CD4-positive, alpha-beta T cell treated with Interleukin-6 at 100 ng/mL for 8 hours (primary cell): Measurements from ENCODE around the gene TCAP.

ENCODE experiments used
- DNase-seq: peaks from one replicate; pipeline ENCODE4 v3.0.0-alpha.2; 2020; ENCODE audit warnings: mixed read lengths, low spot score

Gene TCAP, protein sequence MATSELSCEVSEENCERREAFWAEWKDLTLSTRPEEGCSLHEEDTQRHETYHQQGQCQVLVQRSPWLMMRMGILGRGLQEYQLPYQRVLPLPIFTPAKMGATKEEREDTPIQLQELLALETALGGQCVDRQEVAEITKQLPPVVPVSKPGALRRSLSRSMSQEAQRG

DNA sequence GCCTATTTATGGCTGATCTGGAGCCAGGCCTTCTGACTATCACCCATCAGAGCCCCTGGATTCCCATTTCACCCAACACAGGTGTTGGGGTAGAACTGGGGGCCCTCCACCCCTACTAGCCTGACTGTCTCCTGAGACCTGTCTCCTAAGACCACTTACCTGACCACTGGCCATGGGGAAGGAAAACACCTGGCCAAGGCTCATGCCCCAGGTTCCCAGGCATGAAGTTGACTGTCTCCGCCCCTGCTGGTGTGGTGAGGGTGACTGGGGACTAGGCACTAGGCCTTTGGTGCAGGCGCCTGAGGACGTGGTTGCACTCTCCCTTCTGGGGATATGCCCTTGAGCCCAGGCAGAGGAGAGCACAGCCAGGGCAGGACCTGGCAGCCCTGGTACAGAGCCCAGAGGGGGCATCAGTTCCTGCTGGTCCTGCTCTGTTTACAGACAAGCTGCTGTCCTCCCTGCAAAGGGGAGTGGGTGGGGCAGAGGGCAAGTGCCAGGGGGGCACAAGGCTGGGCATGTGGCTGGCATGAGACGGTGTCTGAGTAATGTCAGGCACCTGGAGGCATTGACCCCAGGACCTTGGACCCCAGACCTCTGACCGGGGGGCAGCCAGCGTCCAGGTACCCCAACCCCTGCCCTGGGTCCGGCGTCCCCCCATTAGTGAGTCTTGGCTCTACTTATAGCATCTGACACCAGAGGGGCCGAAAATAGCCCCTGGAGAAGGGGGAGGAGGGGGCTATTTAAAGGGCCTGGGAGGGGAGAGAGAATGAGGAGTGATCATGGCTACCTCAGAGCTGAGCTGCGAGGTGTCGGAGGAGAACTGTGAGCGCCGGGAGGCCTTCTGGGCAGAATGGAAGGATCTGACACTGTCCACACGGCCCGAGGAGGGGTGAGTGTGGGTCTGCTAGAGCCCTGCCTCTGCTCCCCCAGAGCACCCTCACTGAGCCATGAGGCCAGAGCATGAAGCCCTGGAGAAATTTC is at the start of gene TCAP:
TSS of gene TCAP (plus strand) at position 769 of the 981 bp plus-strand sequence. CDS start at position 780, 11 bp downstream.
- DNase-seq = no peak

DNA sequence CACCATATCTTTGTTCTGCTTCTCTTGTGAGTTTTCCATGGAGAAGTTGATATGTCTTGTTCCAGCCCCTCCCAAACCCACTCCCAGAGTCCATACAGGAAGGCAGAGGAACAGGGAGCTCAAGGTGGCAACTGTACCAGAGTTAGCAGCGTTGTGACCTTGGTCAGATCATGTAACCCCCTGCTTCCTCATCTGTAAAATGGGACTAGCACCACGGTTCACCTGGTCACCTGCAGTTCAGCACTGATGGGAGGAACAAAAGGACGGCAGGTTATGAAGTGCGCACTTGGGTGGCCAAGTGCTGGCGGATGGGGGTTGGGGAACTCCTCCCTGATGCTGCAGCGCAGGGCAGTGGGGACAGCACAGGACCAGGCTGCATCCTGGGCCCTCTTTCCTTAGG is 49.7 kb upstream of the TCAP start:
- DNase-seq = no peak

DNA sequence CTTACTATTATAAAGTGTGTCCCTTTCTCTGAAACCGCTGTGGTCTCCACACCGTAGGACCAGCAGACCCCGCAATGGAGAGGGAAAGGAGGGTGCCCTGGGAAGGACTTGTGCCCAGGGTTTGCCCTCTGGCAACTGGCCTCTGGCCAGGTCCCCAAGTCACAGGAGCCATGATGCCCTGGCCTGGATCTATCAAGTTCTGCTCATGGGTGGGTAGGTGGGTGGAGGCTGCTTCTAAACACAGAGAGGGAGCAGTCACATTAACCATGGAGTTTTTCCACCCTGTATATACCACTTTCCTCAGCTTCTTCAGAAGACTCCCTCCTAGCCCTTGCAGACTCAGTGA is 48.1 kb upstream of the TCAP start:
- no peak for DNase-seq

DNA sequence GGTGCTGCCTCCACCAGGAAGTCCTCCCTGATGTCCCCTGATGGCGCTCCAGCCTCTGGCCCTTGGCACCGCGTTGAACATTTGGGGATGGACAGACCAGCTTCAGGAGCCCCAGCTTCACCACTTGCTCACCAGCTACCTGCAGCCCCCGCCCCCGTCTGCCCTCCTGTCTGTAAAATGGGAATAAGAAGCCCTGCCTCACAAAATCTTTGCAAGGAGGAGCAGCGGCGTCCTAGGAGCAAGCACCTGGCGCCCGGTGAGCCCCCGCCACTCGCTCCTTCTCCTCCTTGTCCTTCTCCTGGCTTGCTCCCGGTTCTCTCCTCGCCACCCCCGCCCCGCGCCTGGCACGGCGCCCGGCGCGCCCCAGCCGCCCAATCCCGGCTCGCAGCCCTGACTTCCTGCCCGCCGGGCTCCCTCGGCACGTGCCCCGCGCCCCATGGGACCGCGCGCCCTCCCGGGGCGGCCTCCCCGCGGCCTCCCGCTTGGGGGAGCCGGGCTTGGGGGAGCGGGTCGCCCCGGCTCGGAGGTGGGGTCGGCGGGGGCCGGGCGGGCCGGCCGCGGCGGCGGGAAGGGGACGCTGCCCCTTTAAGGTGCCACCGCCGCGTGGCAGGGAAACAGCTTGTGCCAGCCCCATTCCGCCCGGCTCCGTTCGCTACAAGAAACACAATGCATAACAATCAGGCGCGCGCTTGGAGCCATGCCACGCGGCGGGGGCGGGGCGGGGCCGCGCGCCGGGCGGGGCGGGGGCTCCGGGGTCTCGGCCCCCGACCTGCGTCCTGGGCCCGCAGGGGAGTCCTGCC is 47.5 kb upstream of the TCAP start:
- DNase-seq = peak; percentile 45

DNA sequence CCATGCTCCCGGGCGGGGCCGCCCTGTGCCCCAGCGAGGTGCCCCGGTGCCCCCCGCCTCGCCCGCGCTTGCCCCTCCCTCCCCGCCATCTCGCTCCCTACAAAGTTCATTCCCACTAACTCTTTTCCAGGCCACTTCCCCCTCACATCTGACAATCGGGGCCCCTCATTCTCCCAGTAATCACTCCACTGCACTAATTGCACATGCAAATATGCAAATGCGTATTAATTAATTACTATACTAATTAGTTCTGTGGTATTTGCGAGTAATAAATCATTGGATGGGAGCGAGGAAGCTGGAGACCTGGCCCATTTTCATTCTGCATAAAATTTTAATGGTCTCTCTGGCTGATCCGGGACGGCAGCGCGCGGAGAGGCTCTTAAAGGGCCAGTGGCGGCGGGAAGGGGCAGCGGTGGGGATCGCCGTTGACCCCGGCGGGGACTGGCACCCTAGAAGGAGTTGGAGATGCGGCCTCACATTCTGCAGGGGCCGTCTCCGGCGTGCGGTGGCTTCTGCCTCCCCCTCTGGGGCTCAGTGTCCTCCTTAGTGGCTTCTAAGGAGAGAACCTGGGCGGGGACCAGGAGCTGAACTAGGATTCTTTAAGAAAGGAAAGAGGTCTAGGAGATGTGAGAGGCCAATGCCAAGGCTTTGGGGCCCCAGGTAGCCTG is 46.8 kb upstream of the TCAP start:
- DNase-seq = no peak

DNA sequence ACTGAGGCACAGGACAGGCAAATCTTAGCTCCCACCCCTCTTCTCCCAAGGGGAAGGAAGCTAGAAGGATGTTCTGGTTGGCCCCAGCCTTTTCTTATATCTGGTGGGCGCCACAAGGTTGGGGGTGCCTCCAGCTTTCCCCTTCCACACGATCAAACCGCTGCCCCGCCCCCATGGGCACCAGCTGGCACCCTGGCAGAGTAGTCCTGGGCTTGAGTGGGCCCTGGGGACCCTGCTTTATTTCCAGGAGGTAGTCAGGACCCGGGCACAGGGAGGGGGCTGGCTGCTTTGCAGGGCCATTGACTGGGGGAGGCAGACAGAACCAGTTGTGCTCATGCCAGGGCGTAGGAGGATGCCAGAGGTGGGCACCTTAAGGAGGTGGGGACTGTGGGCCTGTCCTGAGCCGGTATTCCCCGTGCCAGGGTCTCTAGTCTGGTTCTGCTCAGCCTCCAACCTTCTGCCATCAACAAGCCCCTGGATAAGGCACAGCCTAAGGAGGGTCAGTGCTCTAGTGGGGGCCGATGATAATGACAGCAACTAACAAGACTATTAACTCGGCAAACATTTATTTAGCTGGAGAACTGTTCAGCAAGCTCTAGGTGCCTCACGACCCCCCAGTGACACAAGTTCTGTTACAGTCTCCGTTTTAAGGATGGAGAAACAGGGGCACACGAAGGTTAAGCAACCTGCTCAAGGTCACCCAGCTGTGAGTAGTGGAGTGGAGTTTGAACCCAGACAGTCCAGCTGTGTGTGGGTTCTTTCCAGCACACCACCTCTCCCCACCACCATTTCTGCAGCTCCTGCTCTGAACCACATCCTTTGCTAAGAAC is 46.0 kb upstream of the TCAP start:
- DNase-seq = no peak

DNA sequence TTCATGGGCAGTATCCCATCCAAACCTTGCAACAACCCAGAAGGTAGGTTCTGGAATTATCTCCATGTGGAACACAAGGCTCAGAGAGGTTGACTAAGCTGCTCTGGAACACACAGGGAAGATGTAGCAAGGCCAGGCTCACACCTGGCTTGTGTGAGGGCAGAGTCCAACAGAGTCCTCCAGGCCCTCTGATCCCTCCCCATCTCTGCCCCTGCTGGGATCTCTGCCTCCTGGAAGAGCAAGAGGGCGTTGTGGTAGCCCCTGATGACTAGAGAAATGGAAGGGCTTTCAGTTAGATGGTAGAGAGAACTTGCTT is 45.4 kb upstream of the TCAP start:
- DNase-seq = no peak

DNA sequence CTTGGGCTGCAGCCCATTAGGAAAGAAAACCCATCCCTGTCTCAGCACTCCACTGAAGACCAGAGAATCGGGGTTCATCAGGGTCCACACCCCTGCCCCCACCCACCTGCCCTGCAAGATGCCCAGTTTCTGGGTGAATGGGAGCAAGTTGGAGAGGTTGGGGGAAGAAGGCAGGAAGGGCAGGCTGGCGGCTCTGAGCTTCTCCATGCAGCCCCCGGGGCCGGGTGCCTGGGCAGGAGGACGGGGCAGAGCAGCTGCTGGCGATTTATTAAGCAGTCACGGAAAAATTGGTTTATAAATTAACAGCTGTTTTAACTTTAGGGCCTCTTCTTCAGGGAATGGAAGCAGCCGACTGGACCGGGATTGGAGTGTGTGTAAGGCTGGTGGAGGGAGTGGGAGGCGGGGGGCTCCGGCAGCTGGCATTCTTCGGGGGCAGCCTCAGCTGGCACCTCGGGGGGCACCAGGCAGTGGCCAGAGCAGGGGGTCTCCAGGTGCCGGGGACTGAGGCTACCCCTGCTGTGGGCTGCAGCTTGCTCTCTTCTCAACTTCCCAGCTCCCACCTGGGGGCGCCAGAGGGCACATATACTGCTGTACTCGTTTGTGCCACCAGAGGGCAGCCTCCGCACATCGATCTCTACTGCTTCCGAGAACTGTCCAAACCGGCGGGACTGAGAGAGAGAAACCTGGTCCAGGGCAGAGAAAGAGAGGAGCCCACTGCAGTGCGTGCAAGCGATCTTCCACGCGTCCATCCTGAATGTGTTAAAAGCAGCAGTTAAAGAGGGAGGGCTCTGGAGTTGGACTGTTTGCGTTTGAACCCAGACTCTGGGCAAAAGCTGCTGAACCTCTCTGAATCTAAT is 43.4 kb upstream of the TCAP start:
- DNase-seq = peak; percentile 82

DNA sequence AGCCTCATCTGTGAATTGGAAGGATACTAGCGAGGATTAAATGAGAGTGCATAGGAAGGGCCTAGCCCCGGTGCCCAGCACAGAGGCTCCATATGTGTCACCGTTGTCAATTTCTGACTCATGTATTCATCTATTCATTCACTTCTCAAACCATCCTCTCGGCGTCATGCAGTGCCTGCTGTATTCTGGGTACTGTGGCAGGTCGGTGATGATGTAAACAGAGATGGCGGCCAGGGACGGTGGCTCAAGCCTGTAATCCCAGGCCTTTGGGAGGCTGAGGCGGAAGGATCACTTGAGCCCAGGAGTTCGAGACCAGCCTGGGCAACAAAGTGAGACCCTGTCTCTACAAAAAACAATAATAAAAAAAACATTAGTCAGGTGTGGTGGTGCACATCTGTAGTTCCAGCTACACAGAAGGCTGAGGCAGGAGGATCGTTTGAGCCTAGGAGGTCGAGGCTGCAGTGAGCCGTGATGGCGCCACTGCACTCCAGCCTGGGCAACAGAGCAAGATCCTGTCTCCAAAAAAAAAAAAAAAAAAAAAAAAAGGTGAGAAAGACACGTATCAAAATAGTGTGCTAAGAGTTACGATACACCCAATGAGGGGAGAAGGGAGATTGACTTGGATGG is 42.7 kb upstream of the TCAP start:
- DNase-seq = peak; percentile 30

DNA sequence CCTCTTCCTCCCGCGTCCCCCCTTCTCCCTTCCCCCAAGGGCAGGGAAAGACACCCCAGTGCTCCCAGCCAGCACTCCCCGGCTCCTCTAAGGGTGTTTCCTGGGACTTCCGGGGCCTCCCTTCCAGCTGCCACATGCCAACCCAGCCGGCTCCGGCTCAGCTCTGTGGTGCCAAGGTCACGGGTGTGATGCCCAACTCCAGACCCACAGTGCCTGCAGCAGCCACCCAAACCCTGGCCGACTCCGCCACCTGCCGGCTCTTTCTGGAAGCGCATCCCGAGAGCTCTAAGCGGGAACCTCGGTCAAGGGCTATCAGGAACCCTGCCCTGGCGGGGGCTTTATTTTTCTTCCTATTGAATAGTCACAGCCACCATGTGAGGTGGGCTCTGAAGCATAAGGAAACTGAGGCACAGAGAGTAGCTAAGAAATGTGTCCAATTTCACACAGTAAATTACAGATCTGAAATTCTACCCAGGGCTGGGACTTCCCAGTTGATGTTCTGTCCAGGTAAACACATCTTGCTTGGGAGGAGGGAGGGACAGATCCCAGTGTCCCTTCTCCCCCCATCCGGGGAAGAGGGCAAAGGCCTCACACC is 41.7 kb upstream of the TCAP start:
- peak; percentile 80 for DNase-seq

DNA sequence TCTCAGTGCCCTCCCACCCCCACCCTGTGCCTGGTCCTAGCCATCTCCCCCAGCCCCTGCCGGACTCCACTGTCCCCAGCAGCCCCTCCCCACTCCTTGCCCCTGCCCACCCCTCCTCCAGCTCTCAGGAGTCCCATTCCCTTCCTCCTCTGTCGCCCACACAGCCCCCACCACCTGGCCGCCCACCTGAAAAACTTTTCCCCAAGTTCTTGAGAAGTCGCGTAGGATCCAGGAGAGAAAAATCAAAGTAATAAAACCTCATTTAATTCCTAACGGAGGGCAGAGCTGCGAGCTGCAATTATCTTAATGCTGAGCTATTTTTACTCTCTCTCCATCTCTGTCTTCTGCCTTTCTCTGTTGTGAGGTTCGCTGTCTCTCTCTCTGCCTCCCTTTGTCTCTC is 40.8 kb upstream of the TCAP start:
- no peak for DNase-seq

DNA sequence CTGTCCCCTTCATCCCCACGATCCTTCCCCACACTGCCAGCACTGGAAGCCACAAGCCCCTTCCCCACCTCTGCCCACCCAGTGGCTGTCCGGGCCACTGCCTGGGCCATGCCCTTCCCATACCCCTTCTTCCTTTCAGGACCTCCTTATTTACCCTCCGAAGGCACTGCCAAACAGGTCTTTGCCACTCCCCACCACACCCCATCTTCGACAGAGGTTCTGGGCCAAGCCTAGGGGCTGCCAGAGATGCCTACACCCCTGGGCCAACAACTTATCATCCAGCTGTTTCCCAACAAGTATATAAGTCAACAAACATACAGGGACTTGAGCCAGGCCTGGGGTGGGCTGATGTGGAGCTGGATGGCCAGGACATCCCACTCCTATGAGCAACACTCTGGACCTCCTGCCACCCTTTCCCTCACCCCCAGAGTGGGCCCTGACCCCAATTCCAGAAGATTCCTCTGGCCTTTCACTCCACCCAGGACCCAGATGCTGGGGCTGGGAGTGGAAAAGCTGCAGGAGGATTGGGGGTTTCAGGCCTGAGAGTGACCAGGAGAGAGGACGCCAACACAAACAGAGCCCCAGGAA is 39.9 kb upstream of the TCAP start:
- DNase-seq = no peak

DNA sequence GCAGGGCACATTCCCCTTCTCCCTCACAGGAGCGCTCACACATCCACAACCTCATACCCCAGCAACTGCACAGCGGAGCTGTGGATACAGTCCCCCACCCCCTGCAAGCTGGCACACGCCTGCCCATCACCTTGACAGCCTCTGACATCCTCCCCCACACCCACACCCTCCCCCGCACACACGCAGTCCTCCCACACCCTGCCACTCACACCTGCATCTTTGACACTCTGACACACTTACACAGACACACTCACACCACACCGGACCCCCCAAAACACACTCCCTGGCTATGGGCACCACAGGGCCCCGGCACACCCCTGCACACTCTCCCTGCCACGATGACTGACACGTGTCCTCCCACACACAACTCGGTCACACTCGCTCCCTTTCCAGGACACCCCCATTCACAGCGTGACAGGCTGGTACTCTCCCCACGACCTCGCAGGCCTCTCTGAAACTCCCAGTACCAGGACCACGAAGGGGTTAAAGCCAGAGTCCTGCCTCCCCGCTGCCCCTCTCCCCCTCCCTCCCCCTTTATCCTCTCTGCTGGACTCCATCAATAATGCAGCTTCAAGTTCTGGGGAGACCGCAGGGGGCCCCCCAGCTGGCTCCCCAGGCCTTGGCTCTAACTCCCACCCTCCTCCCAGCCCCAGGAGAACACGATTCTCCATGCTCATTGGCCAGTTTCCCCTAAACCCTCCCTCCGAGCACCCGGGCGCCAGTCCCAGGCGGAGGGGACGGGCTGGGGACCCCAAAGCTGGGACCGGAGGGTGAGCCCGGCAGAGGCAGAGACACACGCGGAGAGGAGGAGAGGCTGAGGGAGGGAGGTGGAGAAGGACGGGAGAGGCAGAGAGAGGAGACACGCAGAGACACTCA is 38.7 kb upstream of the TCAP start, which contains the start of gene PPP1R1B:
TSS of gene PPP1R1B (plus strand) at position 782 of the 876 bp plus-strand sequence. CDS start 441 bp downstream, outside the sequence.
- DNase-seq = no peak

DNA sequence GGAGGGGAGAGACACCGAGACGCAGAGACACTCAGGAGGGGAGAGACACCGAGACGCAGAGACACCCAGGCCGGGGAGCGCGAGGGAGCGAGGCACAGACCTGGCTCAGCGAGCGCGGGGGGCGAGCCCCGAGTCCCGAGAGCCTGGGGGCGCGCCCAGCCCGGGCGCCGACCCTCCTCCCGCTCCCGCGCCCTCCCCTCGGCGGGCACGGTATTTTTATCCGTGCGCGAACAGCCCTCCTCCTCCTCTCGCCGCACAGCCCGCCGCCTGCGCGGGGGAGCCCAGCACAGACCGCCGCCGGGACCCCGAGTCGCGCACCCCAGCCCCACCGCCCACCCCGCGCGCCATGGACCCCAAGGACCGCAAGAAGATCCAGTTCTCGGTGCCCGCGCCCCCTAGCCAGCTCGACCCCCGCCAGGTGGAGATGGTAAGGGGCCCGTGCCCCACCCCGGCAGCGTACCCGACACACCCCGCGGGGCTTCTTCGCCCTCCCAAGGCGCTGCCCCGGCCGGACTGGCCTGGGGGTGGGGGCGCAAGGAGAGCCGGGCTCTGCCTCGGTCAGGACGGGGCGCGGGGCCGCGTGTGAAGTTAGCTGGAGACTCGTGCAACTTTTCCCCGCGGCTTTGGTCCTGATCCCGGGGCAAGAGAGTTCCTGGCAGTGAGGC is 38.0 kb upstream of the TCAP start:
- no peak for DNase-seq

DNA sequence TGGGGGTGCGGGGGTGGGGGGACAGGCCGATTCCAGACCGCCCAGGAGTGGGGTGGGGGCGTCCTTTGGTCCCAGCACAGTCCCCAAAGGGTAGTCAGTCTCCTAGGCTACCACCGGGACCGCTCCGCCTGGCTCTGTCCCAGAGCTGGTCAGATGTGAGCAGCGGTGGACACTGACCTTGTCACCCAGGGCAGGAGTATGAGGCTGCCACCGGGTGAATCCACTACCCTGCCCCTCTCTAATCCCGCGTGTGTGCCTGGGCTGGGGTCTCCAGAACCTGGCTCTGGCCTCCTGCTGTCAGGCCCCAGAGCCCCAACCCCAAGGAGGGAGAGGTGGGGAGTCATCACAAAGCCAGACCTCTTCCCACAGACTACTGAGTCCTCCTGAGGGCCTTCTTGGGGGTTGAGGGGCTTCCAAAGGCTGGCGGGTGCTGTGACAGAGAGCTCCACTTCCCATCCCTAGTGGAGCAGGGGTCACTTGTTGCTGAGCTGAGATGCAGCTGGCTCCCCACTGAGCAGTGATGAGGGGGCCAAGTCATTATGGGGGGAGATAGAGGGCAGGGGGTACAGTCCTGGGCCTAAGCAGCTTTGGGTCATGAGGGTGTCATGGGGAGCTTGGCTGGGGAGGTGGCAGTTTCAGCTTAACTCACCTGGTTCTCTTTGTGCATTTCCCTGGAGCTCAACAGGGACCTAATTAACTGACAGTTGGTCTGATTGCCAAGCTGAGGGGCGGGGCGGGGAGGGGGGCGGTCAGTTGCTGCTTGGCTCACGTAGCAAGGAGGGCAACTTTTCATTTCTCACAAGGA is 37.2 kb upstream of the TCAP start:
- DNase-seq = no peak

DNA sequence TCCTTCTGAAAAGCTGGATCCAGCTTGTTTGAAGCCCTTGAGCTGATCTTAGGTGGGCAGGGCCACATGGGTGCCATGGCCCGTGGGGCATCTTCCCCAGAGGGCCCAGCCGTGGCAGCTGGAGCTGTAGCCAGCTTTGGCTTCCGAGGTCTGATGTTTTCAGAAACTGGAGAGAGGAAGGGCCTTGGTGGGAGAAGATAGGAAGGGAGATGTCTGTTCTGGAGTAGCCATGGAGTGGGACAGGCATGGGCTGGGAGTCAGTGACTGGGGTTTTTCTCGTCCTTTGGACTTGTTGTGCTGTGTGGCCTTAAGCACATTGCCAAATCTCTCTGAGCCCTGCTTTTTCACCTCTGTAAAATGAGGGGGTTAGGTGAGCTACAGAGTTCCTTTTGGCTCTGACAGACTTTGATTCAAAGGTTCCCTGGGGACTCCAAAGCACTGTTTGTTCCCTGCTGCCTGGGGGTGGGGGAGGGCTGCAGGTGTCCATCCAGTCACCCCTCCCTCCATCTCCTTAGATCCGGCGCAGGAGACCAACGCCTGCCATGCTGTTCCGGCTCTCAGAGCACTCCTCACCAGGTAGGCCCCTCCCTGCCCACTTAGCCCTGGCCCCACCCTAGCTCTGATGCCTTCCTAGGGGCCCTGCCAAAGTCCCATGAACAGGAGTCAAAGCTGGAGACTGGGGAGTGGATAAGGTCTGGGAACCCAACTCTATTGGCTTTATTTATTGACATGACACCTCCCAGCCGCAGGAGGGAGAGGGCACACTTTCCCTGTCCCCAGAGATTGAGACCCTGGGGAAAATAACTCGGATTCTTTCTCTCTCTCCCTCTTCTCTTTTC is 36.3 kb upstream of the TCAP start:
- no peak for DNase-seq
